ENCODE measurements around the gene TTBK1. TPM values are rescaled to one million over a fixed set of nuclear protein-coding genes. Genes with fewer than 3 reads are reported as not detected.

Gene TTBK1
- polyA plus RNA-seq, 1 of the 3 experiments (the other 2 are of a cell fraction): 0.94 TPM

GRCh38 chr6:43262780-43263313 lies 19.6 kb downstream of the TTBK1 start:
- Histone ChIP-seq H3K27me3 (ENCODE audit: insufficient read depth) (no peaks in the 10 kb centered on the region), H3K4me1 (ENCODE audit: control insufficient read depth in 1 of 2, insufficient read depth in 2 of 2, low read depth in 1 of 2, low read length in 1 of 2) (no peaks in the 10 kb centered on the region; a peak in 1 of 4 replicates), H3K9ac (no peak overlapping the region), H3K9me2 (no peaks in the 10 kb centered on the region), H2AFZ (ENCODE audit: low read depth) (no peak overlapping the region), H3K4me2 (no peak overlapping the region), H3K9me3 (no peaks in the 10 kb centered on the region), H4K20me1 (ENCODE audit: insufficient read depth) (no peaks in the 10 kb centered on the region), H3K79me2 (ENCODE audit: insufficient read depth) (no peaks in the 10 kb centered on the region), H3F3A (replicated peaks; ENCODE audit: insufficient read depth) (no peaks in the 10 kb centered on the region), H3K27ac (ENCODE audit: low read depth in 2 of 2, low read length in 1 of 2) (no peak overlapping the region), H3K4me3 (ENCODE audit: low read depth in 2 of 2, low read length in 1 of 2) (no peak overlapping the region), H3K36me3 (replicated peaks in 1 of 2; ENCODE audit: control insufficient read depth in 1 of 2, insufficient read depth in 2 of 2, low read length in 1 of 2) (no peaks in the 10 kb centered on the region)
- POLR2A ChIA-PET: no interaction called here
- WGBS (ENCODE audit: low lambda C conversion rate): 93% methylated on average over 24 of the region's 39 CpGs
- no peak for DNase-seq
- no peak for TF ChIP-seq ELF1 (IDR thresholded peaks at IDR 0.05)
- no peak for TF ChIP-seq GABPA (IDR thresholded peaks at IDR 0.05; ENCODE audit: low read depth)
- no peak for TF ChIP-seq MAX (IDR thresholded peaks at IDR 0.05; ENCODE audit: low read depth)
- TF ChIP-seq PBX3 (IDR thresholded peaks at IDR 0.05): no peak
- TF ChIP-seq SMC3 (IDR thresholded peaks at IDR 0.05; ENCODE audit: low read depth, low read length): no peak
- TF ChIP-seq TAF1 (IDR thresholded peaks at IDR 0.05; ENCODE audit: borderline replicate concordance, low read depth, low read length): no peak
- no peak for TF ChIP-seq MEF2A (IDR thresholded peaks at IDR 0.05; ENCODE audit: borderline replicate concordance, low read depth)
- TF ChIP-seq JUND (IDR thresholded peaks at IDR 0.05): no peak
- TF ChIP-seq FOXJ3 (CRISPR knock-in tag; IDR thresholded peaks at IDR 0.05): no peak
- TF ChIP-seq USF2 (IDR thresholded peaks at IDR 0.05; ENCODE audit: borderline replicate concordance, low read depth, low read length): no peak
- TF ChIP-seq GATA2 (CRISPR knock-in tag; IDR thresholded peaks at IDR 0.05): no peak
- TF ChIP-seq EZH2phosphoT487 (IDR thresholded peaks at IDR 0.05; ENCODE audit: borderline replicate concordance, low read depth): no peak
- no peak for TF ChIP-seq USF1 (IDR thresholded peaks at IDR 0.05; ENCODE audit: borderline replicate concordance, low read depth)
- no peak for TF ChIP-seq MXI1 (IDR thresholded peaks at IDR 0.05; ENCODE audit: low read depth, low read length)
- TF ChIP-seq REST (IDR thresholded peaks at IDR 0.05; ENCODE audit: low read depth, low read length): no peak
- CTCF ChIA-PET: interaction anchor here (1.0 kb wide), 1 partner anchor 13 kb away, joined by 3 read pairs; no protein-coding TSS in a partner anchor
